ENCODE results near the gene PEX14.
A peak's percentile ranks its signal among the peaks of the same experiment; 100 is the strongest.

The PEX14 gene

DNA sequence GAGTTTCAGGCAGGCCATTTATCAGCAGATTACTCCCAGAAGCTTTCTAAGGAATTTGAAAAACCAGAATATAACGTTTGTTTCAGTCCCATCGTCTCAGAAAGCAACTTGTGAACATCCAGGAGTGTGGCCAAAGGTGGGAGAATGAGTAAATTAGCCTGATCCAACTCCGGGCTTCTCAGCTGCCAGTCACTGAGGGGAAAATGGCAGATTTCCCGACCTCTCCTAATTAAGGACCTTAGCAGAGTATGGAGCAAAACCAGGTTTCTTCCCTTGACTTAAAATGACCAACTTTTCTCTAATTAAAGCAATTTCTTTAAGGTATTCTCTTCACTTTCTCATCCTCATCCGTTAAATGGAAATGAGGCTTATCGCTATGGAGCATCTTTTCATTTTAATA lies 23.9 kb upstream of the PEX14 start:
- TF ChIP-seq POLR2AphosphoS5 (IDR thresholded peaks at IDR 0.05; ENCODE audit: low read depth, low read length) = no peak
- TF ChIP-seq FOXP2 (optimal IDR thresholded peaks at IDR 0.05; ENCODE audit: borderline replicate concordance, extremely low read depth, extremely low read length, insufficient read depth) = no peak
- no peak for TF ChIP-seq SIN3A (IDR thresholded peaks at IDR 0.05; ENCODE audit: borderline replicate concordance, insufficient read depth, low read length)
- TF ChIP-seq, protein P1, sequence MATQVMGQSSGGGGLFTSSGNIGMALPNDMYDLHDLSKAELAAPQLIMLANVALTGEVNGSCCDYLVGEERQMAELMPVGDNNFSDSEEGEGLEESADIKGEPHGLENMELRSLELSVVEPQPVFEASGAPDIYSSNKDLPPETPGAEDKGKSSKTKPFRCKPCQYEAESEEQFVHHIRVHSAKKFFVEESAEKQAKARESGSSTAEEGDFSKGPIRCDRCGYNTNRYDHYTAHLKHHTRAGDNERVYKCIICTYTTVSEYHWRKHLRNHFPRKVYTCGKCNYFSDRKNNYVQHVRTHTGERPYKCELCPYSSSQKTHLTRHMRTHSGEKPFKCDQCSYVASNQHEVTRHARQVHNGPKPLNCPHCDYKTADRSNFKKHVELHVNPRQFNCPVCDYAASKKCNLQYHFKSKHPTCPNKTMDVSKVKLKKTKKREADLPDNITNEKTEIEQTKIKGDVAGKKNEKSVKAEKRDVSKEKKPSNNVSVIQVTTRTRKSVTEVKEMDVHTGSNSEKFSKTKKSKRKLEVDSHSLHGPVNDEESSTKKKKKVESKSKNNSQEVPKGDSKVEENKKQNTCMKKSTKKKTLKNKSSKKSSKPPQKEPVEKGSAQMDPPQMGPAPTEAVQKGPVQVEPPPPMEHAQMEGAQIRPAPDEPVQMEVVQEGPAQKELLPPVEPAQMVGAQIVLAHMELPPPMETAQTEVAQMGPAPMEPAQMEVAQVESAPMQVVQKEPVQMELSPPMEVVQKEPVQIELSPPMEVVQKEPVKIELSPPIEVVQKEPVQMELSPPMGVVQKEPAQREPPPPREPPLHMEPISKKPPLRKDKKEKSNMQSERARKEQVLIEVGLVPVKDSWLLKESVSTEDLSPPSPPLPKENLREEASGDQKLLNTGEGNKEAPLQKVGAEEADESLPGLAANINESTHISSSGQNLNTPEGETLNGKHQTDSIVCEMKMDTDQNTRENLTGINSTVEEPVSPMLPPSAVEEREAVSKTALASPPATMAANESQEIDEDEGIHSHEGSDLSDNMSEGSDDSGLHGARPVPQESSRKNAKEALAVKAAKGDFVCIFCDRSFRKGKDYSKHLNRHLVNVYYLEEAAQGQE (IDR thresholded peaks at IDR 0.05; ENCODE audit: insufficient read depth in 1 of 2, low read depth in 2 of 2, low read length in 2 of 2) = no peak
- TF ChIP-seq TAF1 (IDR thresholded peaks at IDR 0.05; ENCODE audit: borderline replicate concordance, insufficient read depth, low read length) = no peak

DNA sequence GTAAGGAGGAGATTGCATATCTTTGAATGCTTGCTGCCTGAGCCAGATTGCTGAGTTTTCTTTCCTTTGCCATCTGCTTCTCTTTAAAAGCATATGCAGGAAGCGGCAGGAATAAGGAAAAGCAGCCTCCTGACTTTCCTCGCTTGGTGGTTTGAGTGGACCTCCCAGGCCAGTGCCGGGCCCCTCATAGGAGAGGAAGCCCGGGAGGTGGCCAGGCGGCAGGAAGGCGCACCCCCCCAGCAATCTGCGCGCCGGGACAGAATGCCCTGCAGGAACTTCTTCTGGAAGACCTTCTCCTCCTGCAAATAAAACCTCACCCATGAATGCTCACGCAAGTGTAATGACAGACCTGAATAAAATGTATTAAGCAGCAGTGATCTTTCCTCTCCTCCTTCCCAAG lies 23.5 kb upstream of the PEX14 start:
- TF ChIP-seq, protein P1 (IDR thresholded peaks at IDR 0.05; ENCODE audit: insufficient read depth in 1 of 2, low read depth in 2 of 2, low read length in 2 of 2) = no peak
- TF ChIP-seq POLR2AphosphoS5 (IDR thresholded peaks at IDR 0.05; ENCODE audit: low read depth, low read length) = no peak; the same call in 1 of the 2 replicates
- TF ChIP-seq SIN3A (IDR thresholded peaks at IDR 0.05; ENCODE audit: borderline replicate concordance, insufficient read depth, low read length) = no peak
- TF ChIP-seq TAF1 (IDR thresholded peaks at IDR 0.05; ENCODE audit: borderline replicate concordance, insufficient read depth, low read length) = no peak
- TF ChIP-seq FOXP2 (optimal IDR thresholded peaks at IDR 0.05; ENCODE audit: borderline replicate concordance, extremely low read depth, extremely low read length, insufficient read depth) = no peak

DNA sequence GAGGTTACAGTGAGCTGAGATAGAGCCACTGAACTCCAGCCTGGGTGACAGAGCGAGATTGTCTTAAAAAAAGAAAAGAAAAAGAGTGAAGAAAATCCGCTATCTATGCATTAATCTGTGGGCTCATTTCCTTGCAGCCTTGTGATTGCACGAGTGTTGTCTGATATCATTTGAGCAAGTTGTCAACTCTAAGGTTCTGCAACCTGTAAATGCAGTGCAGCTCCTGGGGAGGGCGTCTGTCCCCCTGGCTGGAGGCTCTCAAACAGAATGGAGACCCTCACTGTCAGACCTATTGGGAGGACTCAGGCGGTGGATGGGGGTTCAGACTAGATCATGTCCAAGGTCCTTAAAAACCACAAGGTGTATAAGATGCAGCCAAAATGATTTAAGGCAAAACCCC lies 18.7 kb upstream of the PEX14 start:
- no peak for TF ChIP-seq SIN3A (IDR thresholded peaks at IDR 0.05; ENCODE audit: borderline replicate concordance, insufficient read depth, low read length)

DNA sequence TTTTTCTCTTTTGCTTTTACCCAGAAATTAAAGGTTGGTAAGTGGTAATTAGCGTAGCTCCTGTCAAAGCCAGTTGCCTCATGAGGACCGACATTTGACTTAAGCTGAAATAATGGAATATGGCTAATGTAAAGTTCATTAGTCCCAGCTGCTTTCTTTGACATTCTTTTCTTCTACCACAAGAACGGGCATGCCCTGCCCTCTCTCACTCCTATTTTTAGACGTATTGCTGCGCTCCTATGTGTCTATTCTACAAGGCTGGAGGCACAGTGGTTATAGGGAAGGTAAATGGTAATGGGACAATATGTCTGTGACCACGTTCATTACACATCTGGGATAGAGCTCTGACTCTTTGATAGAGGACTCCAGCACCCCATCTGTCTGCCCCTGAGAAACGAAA lies 18.1 kb upstream of the PEX14 start:
- TF ChIP-seq SIN3A (IDR thresholded peaks at IDR 0.05; ENCODE audit: borderline replicate concordance, insufficient read depth, low read length) = no peak
- TF ChIP-seq TAF1 (IDR thresholded peaks at IDR 0.05; ENCODE audit: borderline replicate concordance, insufficient read depth, low read length) = no peak
- TF ChIP-seq, protein P1 (IDR thresholded peaks at IDR 0.05; ENCODE audit: insufficient read depth in 1 of 2, low read depth in 2 of 2, low read length in 2 of 2) = no peak
- no peak for TF ChIP-seq POLR2AphosphoS5 (IDR thresholded peaks at IDR 0.05; ENCODE audit: low read depth, low read length)
- no peak for TF ChIP-seq FOXP2 (optimal IDR thresholded peaks at IDR 0.05; ENCODE audit: borderline replicate concordance, extremely low read depth, extremely low read length, insufficient read depth)

DNA sequence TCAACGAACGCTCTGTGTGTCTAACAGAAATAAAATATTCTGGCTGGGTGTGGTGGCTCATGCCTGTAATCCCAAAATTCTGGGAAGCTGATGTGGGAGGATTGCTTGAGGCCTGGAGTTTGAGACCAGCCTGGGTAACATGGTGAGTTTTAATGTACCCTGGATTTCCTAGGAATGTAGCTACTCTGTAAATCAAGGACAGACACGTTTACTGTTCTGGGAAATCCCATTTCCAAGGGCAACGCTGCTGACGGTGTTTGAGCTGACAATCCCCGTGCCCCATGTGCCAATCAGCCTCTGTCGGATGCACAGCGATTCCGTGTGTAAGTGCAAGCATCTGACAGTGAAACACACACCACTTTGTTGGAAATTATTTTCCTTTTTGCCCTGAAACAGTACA lies 16.9 kb upstream of the PEX14 start:
- TF ChIP-seq TAF1 (IDR thresholded peaks at IDR 0.05; ENCODE audit: borderline replicate concordance, insufficient read depth, low read length) (no peak), FOXP2 (optimal IDR thresholded peaks at IDR 0.05; ENCODE audit: borderline replicate concordance, extremely low read depth, extremely low read length, insufficient read depth) (no peak), POLR2AphosphoS5 (IDR thresholded peaks at IDR 0.05; ENCODE audit: low read depth, low read length) (peak; percentile 28; the same call in 1 of the 2 replicates)
- TF ChIP-seq, protein P1 (IDR thresholded peaks at IDR 0.05; ENCODE audit: insufficient read depth in 1 of 2, low read depth in 2 of 2, low read length in 2 of 2) = no peak
